Brain microvascular endothelial cell (primary cell): Measurements from ENCODE around the gene MAP2K1.
A peak's percentile ranks its signal among the peaks of the same experiment; 100 is the strongest.

ENCODE experiments used
- DNase-seq: peaks from one replicate; pipeline ENCODE4 v3.0.0-alpha.2; 2020
- H3K27ac ChIP-seq: fragments of 250-450 bp; sonication (Bioruptor Pico); 2 replicates; pipeline ENCODE4 v1.5.1; 2020; ENCODE audit warnings: mild to moderate bottlenecking, moderate library complexity
- H3K27me3 ChIP-seq: fragments of 250-450 bp; sonication (Bioruptor Pico); replicated peaks from 2 replicates; pipeline ENCODE4 v1.5.1; 2020; ENCODE audit warnings: mild to moderate bottlenecking
- H3K36me3 ChIP-seq: fragments of 250-450 bp; sonication (Bioruptor Pico); replicated peaks from 2 replicates; pipeline ENCODE4 v1.5.1; 2020; ENCODE audit warnings: mild to moderate bottlenecking
- H3K4me3 ChIP-seq: 2 replicates; pipeline ENCODE4 v1.5.1; 2011; ENCODE audit warnings: low read depth, mild to moderate bottlenecking, control low read depth, low read length, moderate library complexity
- in situ Hi-C: cut with HindIII; loops from 2 replicates; pipeline ENCODE4 v1.10.0; 2017; ENCODE audit warnings: low sequenced_read_pairs, low pct_ligation_motif_present
- TF ChIP-seq, protein P1 (sequence below): IDR thresholded peaks from 2 replicates; pipeline ENCODE4 v1.5.1; 2011; ENCODE audit warnings: low read depth, mild to moderate bottlenecking, moderate library complexity, low read length, control low read depth, inconsistent platforms; ENCODE audit errors: missing control alignments

MAP2K1 gene

DNA sequence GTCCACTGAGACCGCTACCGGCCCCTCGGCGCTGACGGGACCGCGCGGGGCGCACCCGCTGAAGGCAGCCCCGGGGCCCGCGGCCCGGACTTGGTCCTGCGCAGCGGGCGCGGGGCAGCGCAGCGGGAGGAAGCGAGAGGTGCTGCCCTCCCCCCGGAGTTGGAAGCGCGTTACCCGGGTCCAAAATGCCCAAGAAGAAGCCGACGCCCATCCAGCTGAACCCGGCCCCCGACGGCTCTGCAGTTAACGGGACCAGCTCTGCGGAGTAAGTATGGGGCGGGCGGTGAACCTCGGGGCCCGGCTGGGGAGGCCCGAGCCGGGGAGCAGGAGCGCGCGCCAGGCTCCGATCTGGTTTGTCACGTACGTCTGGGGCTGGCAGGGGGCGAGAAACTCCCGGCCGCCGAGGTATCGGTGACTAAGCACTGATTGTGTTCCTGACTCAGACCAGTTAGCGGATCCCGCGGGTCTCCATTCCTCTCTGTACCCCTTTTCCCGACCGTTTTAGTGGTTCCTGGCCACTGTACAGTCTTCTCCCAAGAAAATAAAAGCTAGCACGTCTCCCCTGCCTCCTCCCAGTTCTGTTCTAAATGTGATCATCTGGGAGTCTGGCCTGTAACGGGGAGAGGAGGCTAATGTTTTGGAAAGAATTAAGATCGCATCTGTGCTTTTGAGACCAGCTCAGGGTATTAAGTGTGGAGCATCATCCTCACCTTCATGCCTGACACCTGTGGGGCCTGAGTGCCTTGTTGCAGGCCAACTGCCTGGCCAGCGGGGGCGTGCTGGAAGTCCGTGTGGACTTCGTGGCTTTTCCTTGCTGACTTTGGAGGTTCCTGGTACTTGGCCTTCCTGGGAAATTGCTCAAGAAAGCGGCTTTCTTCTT, 691 bp downstream of the MAP2K1 start:
- in situ Hi-C loops = no loop called here
- Histone ChIP-seq H3K27ac (peak overlapping the region; percentile 86), H3K36me3 (no peaks in the 10 kb centered on the region), H3K4me3 (peak overlapping the region; percentile 79), H3K27me3 (no peaks in the 10 kb centered on the region)
- TF ChIP-seq, protein P1, sequence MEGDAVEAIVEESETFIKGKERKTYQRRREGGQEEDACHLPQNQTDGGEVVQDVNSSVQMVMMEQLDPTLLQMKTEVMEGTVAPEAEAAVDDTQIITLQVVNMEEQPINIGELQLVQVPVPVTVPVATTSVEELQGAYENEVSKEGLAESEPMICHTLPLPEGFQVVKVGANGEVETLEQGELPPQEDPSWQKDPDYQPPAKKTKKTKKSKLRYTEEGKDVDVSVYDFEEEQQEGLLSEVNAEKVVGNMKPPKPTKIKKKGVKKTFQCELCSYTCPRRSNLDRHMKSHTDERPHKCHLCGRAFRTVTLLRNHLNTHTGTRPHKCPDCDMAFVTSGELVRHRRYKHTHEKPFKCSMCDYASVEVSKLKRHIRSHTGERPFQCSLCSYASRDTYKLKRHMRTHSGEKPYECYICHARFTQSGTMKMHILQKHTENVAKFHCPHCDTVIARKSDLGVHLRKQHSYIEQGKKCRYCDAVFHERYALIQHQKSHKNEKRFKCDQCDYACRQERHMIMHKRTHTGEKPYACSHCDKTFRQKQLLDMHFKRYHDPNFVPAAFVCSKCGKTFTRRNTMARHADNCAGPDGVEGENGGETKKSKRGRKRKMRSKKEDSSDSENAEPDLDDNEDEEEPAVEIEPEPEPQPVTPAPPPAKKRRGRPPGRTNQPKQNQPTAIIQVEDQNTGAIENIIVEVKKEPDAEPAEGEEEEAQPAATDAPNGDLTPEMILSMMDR = peak; percentile 54
- DNase-seq = peak; percentile 77

DNA sequence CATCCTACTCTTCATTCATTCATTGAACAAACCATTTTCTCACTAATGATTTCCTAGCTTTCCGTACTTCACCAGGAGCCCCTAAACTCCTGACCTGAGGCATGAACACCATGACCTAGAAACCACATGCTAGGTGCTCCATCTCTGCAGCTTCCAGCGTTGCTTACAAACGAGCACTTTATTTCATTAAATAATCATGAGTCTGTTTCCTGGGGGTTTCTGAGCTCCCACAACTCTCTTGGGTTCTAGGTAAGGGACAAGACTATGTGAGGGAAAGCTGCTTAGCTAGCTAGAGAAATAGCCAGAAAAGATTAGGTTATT, 1.3 kb downstream of the MAP2K1 start:
- peak overlapping the region; percentile 79 for H3K4me3 ChIP-seq
- H3K36me3 ChIP-seq = no peaks in the 10 kb centered on the region
- in situ Hi-C loops = no loop called here
- H3K27ac ChIP-seq = peak overlapping the region; percentile 86
- H3K27me3 ChIP-seq = no peaks in the 10 kb centered on the region
- TF ChIP-seq, protein P1 = no peak
- no peak for DNase-seq

DNA sequence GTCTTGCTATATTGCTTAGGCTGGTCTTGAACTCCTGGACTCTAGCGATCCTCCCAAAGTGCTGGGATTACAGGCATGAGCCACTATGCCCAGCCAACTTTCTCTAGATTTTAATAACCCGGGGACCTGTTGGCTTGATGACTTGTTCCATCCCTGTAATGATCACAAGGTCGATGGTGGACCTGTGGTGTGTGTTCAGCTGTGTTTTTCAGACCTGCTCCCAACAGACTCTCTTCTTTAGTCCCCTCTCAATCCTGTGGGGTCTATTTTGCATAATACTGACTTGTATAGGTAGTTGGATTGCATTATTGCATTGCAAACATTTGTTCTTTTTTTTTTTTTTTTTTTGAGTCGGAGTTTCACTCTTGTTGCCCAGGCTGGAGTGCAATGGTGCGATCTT, 1.9 kb downstream of the MAP2K1 start:
- no peaks in the 10 kb centered on the region for H3K27me3 ChIP-seq
- H3K27ac ChIP-seq = no peak overlapping the region
- H3K4me3 ChIP-seq = peak overlapping the region; percentile 3
- TF ChIP-seq, protein P1 = no peak
- in situ Hi-C loops = no loop called here
- no peaks in the 10 kb centered on the region for H3K36me3 ChIP-seq
- no peak for DNase-seq

DNA sequence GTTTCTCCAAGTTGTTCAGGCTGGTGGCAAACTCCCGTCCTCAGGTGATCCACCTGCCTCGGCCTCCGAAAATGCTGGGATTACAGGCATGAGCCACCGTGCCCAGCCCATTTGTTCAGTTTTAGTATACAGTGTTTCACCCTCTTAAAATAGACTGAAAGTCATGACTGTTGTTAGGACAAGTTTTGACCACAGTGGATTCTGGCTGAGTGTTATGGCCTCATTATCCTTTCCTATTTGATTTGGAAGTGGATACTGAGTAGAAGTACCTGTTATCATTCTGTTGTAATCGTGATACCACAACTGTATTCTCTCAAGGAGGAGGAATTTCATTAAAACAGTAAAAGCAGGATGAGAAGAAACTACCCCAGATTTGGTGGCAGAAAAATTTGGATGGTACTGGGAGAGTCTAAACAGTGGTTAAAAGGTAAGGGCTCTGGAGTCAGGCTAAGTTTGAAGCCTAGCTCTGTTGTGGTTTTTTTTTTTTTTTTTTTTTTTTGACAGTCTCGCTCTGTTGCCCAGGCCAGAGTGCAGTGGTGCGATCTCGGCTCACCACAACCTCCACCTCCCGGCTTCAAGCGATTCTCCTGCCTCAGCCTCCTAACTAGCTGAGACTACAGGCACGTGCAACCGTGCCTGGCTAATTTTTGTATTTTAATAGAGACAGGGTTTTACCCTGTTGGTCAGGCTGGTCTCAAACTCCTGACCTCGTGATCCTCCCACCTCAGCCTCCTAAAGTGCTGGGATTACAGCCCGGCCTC, 2.6 kb downstream of the MAP2K1 start:
- Histone ChIP-seq H3K4me3 (no peak overlapping the region), H3K36me3 (no peaks in the 10 kb centered on the region), H3K27me3 (no peaks in the 10 kb centered on the region), H3K27ac (no peak overlapping the region)
- DNase-seq = no peak
- in situ Hi-C loops = no loop called here
- TF ChIP-seq, protein P1 = no peak

DNA sequence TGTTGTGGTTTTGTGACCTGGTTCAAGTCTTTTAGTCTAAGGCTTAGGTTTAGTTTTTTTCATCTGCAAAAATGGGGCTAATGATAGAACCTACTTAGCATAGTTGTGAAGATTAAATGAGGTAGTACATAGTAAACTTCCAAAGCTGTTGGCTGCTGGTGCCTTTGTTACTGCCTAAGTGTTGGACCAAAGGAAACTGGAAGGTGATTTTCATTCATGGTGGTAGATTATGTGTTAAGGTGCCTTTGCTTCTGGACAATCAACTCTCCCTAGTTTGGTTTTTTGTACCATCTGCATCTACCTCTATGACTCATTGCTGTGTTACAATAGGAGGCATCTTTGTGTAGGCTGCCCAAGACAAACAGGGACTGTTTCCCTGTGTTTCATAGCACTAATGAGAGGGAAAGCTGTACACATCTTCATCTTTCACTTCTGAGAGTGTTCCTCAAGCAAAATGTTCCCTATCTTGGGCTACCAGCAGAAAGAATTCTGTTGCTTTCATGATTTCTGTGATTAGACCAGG, 3.2 kb downstream of the MAP2K1 start:
- TF ChIP-seq, protein P1 = no peak
- Histone ChIP-seq H3K27ac (no peak overlapping the region), H3K4me3 (no peak overlapping the region), H3K36me3 (no peaks in the 10 kb centered on the region), H3K27me3 (no peaks in the 10 kb centered on the region)
- in situ Hi-C loops = no loop called here
- DNase-seq = no peak
